ENCODE data around the gene EEF1AKMT4.

The EEF1AKMT4 gene

DNA sequence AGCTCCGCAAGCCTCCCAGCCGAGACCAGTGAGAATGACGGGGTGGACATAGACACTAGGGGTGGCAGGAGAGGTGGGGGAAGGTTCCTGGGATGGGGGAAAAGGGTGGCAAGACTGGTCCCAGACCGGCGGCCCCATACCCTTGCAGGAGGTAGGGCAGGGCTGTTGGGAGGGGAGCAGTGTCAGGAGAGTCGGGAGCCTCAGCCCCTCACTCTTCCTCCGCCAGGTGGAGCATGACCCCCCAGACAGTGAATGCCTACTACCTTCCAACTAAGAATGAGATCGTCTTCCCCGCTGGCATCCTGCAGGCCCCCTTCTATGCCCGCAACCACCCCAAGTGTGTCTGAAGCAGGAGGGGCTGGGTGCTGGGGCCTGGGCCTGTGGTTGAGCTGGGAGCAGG is 40.9 kb downstream of the EEF1AKMT4 start:
- H3K4me1 Mint-ChIP-seq = peaks cover 2% of the 10 kb centered on the region
- H3K4me3 Mint-ChIP-seq = no peak overlapping the region
- H3K36me3 Mint-ChIP-seq = no peaks in the 10 kb centered on the region
- DNase-seq = no peak
- no peaks in the 10 kb centered on the region for H3K9me3 Mint-ChIP-seq
- H3K27me3 Mint-ChIP-seq = peaks cover 53% of the 10 kb centered on the region
- no peak overlapping the region for H3K27ac Mint-ChIP-seq
- CTCF ChIA-PET = interaction anchor here (4.4 kb wide), 1 partner anchor 64 kb away, joined by 43 read pairs; no protein-coding TSS in a partner anchor

DNA sequence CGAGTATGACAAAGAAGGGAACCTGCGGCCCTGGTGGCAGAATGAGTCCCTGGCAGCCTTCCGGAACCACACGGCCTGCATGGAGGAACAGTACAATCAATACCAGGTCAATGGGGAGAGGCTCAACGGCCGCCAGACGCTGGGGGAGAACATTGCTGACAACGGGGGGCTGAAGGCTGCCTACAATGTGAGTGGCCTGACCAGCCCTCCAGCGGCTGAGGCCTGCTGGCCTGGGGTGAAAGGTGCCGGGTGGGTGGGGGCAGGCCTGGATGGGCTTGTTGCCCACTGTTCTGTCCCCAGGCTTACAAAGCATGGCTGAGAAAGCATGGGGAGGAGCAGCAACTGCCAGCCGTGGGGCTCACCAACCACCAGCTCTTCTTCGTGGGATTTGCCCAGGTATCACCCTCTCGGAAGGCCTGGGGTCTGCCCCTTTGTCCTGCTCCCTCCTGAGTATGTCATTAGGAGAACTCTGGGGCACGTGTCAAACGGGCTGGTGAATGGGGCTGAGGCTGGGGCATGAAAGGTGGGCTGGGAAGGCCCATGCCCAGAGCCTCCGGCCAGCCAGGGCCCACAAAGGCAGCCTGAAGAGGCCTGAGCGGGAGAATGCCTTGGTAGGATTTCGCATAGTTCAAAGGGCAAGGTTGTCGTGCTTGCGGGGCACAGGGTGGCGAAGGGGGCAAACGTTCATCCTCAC is 41.7 kb downstream of the EEF1AKMT4 start:
- Mint-ChIP-seq H3K36me3 (no peaks in the 10 kb centered on the region), H3K4me3 (no peak overlapping the region), H3K4me1 (peaks cover 2% of the 10 kb centered on the region), H3K9me3 (no peaks in the 10 kb centered on the region), H3K27me3 (peaks cover 50% of the 10 kb centered on the region), H3K27ac (no peak overlapping the region)
- CTCF ChIA-PET = interaction anchor here (0.6 to 1.8 kb wide), 3 partner anchors 12 to 245 kb away, joined by 3 to 7 read pairs (median 4); no protein-coding TSS in a partner anchor
- no peak for DNase-seq

DNA sequence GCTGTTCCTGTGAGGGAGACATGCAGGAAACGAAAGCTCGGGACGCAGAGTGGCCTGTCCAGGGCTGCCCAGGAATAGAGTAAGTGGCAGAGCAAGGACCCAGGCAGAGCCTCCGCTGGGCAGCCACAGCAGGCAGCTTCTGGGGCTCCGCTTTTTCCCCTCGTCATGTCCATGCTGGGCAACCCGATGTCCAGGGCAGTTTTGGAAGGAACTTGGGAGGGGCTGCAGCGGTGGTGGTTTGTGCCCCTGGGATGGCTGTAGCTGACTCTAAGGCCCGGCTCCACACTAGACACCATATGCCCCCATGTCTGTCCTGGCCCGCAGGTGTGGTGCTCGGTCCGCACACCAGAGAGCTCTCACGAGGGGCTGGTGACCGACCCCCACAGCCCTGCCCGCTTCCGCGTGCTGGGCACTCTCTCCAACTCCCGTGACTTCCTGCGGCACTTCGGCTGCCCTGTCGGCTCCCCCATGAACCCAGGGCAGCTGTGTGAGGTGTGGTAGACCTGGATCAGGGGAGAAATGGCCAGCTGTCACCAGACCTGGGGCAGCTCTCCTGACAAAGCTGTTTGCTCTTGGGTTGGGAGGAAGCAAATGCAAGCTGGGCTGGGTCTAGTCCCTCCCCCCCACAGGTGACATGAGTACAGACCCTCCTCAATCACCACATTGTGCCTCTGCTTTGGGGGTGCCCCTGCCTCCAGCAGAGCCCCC is 42.4 kb downstream of the EEF1AKMT4 start:
- H3K4me3 Mint-ChIP-seq = no peak overlapping the region
- H3K9me3 Mint-ChIP-seq = no peaks in the 10 kb centered on the region
- peaks cover 43% of the 10 kb centered on the region for H3K27me3 Mint-ChIP-seq
- CTCF ChIA-PET = interaction anchor here (0.6 to 1.8 kb wide), 3 partner anchors 12 to 64 kb away, joined by 3 to 7 read pairs (median 4); no protein-coding TSS in a partner anchor
- no peak for DNase-seq
- H3K27ac Mint-ChIP-seq = no peak overlapping the region
- H3K36me3 Mint-ChIP-seq = no peaks in the 10 kb centered on the region
- peaks cover 2% of the 10 kb centered on the region for H3K4me1 Mint-ChIP-seq

DNA sequence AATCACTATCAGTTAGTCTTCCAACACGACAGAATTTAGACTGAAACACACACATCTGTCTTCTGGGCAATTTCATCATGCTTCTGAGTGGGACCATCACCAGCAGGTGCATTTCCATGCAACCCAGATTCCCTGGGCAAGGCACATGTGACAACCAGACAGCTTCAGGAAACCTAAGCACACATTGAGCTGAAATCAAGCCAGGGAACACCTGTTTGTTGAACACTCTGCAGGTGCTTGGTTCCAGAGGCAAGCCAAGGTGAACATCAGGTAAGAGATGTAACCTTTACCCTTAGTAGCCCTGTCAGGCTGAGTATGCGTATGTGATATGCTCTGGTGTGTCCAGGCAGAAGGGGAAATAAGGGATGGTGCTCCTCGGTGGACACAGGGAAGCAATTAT is 46.3 kb downstream of the EEF1AKMT4 start:
- Mint-ChIP-seq H3K27me3 (peaks cover 20% of the 10 kb centered on the region), H3K27ac (no peak overlapping the region), H3K4me1 (peaks cover 21% of the 10 kb centered on the region), H3K9me3 (no peaks in the 10 kb centered on the region), H3K36me3 (peaks cover 10% of the 10 kb centered on the region), H3K4me3 (no peak overlapping the region)
- CTCF ChIA-PET = interaction anchor here (0.6 to 1.3 kb wide), 2 partner anchors 9 to 68 kb away, joined by 3 to 4 read pairs; no protein-coding TSS in a partner anchor
- no peak for DNase-seq

DNA sequence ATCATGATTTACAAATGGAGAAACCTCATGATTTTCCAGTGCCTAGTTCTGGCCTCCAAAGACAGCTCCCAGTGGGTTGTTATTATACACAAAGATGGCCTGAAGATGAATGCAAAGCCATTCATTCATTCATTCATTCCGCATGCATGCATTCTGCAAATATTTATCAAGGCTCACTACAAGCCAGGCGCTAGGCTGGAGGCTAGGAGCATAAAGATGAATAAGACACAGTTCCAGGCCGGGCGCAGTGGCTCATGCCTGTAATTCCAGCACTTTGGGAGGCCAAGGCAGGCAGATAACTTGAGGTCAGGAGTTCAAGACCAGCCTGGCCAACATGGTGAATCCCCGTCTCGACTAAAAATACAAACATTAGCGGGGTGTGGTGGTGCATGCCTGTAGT is 47.1 kb downstream of the EEF1AKMT4 start:
- H3K36me3 Mint-ChIP-seq = peaks cover 17% of the 10 kb centered on the region
- no peak overlapping the region for H3K4me3 Mint-ChIP-seq
- CTCF ChIA-PET = interaction anchor here (0.7 to 1.3 kb wide), 2 partner anchors 69 to 411 kb away, joined by 3 to 4 read pairs; no protein-coding TSS in a partner anchor
- peaks cover 23% of the 10 kb centered on the region for H3K4me1 Mint-ChIP-seq
- no peak for DNase-seq
- H3K9me3 Mint-ChIP-seq = no peaks in the 10 kb centered on the region
- peaks cover 17% of the 10 kb centered on the region for H3K27me3 Mint-ChIP-seq
- no peak overlapping the region for H3K27ac Mint-ChIP-seq

DNA sequence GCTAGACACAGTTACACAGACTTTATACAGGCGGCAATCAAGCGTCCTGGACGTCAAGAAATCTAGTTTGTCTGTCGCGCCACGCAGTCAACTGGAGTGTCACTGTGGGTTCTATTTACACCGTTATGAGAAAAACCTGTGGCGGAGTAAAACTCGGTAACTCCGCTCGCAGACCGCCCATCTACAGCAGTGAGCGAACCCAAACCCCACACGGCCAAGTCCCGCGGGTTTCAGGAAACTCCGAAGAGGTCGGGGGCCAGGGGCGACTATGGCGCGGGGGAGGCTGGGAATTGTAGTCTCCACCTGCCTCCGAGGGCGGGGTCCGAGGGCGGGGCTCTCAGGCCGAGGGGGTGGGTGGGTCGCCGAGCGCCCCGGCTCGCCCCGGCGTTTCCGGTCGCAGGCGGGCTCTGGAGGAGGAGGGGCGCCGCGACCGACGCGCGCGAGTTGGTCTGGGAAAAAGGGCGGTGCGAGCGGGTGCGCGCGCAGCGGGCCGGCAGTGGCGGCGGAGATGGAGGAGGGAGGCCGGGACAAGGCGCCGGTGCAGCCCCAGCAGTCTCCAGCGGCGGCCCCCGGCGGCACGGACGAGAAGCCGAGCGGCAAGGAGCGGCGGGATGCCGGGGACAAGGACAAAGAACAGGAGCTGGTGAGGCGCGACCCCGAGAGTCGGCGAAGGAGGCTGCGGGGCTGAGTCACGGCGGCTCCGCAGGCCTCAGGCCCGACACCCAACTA is 49.5 kb downstream of the EEF1AKMT4 start, which contains the start of gene PSMD2:
Gene PSMD2, plus strand, starts transcription at position 483 of the 729 bp plus-strand sequence. Its CDS starts 26 bp downstream, at position 509.
- Mint-ChIP-seq H3K27me3 (peaks cover 7% of the 10 kb centered on the region), H3K27ac (peak within 1 kb of the TSS; percentile 90), H3K9me3 (no peaks in the 10 kb centered on the region), H3K4me1 (peaks cover 26% of the 10 kb centered on the region), H3K36me3 (peaks cover 32% of the 10 kb centered on the region), H3K4me3 (peak within 1 kb of the TSS; percentile 91)
- CTCF ChIA-PET = interaction anchor here (0.9 to 1.8 kb wide), 2 partner anchors 12 to 72 kb away, joined by 3 to 4 read pairs; no protein-coding TSS in a partner anchor
- peak; percentile 99 for DNase-seq

DNA sequence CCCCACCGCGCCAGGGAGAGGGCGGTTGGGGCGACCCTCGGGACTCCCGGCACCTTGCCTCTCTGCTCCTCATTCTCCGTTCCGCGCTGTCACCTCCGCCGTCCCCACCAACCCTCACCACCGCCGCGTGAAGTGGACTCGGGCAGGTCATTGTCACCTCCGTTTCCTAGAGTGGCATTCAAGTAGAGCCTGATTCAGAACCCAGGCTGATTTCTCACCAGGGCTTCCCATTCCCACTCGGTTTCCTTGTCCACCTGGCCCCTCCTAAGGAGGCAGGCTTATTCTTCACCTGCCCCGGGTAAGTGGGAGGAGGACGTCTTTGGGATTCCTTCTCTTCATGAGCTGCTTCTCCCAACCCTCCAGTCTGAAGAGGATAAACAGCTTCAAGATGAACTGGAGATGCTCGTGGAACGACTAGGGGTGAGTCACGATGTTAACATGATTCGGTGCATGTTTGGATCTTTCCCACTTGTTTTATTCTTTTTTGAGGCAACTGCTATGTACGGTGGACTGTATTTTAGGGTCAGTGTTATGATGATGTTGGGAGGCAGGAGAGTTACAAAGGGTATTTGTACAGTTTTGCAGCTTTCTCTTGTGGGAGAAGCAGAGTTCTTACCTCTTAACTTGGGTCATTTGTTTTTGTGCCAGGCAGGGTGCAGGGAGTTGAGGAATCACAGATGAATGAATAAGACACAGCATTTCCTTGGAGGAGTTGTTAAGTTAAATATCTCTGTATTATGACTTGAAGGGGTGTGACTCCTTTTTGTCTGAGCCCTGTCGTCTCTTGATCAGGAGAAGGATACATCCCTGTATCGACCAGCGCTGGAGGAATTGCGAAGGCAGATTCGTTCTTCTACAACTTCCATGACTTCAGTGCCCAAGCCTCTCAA is 50.3 kb downstream of the EEF1AKMT4 start:
- peaks cover 40% of the 10 kb centered on the region for H3K36me3 Mint-ChIP-seq
- peaks cover 26% of the 10 kb centered on the region for H3K4me1 Mint-ChIP-seq
- no peaks in the 10 kb centered on the region for H3K9me3 Mint-ChIP-seq
- peak overlapping the region; percentile 84 for H3K27ac Mint-ChIP-seq
- H3K4me3 Mint-ChIP-seq = peak overlapping the region; percentile 91
- CTCF ChIA-PET = interaction anchor here (0.9 kb wide), 1 partner anchor 13 kb away, joined by 3 read pairs; no protein-coding TSS in a partner anchor
- peaks cover 4% of the 10 kb centered on the region for H3K27me3 Mint-ChIP-seq
- no peak for DNase-seq

DNA sequence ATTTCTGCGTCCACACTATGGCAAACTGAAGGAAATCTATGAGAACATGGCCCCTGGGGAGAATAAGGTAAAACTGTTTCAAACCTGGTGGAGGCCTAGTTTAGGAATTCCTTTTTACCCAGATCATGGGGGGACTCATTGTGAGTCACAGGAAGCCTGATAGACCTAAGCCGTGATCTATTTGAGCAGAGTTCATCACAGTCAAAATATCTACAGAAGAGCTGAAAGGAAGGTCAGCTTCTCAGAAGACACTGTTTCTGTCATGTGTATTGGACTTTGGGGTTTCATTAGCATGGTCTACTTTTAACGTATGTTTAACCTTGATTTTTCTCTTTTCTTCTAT is 50.9 kb downstream of the EEF1AKMT4 start:
- DNase-seq = no peak
- Mint-ChIP-seq H3K9me3 (no peaks in the 10 kb centered on the region), H3K4me1 (peaks cover 26% of the 10 kb centered on the region), H3K4me3 (peak overlapping the region; percentile 91), H3K36me3 (peaks cover 42% of the 10 kb centered on the region), H3K27ac (no peak overlapping the region), H3K27me3 (no peaks in the 10 kb centered on the region)
- CTCF ChIA-PET = no interaction called here

DNA sequence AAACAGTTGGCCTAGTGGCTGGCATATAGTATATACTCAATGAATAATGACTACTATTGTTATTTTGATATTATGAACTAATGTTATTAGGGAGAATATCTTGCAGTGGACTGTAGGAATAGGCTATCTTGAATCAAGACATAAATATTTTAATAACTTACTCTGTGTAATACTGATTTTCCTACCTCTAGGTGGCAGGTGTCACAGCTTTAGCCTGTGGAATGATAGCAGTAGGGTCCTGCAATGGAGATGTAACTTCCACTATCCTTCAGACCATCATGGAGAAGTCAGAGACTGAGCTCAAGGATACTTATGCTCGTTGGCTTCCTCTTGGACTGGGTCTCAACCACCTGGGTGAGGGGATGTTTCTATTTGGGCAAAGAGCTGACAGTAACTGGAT is 56.1 kb downstream of the EEF1AKMT4 start:
- Mint-ChIP-seq H3K4me1 (peaks cover 6% of the 10 kb centered on the region), H3K27me3 (no peaks in the 10 kb centered on the region), H3K27ac (no peak overlapping the region), H3K36me3 (peaks cover 71% of the 10 kb centered on the region), H3K4me3 (no peak overlapping the region), H3K9me3 (no peaks in the 10 kb centered on the region)
- no peak for DNase-seq
- CTCF ChIA-PET = interaction anchor here (0.7 to 1.3 kb wide), 3 partner anchors 48 to 203 kb away, joined by 3 read pairs; no protein-coding TSS in a partner anchor

DNA sequence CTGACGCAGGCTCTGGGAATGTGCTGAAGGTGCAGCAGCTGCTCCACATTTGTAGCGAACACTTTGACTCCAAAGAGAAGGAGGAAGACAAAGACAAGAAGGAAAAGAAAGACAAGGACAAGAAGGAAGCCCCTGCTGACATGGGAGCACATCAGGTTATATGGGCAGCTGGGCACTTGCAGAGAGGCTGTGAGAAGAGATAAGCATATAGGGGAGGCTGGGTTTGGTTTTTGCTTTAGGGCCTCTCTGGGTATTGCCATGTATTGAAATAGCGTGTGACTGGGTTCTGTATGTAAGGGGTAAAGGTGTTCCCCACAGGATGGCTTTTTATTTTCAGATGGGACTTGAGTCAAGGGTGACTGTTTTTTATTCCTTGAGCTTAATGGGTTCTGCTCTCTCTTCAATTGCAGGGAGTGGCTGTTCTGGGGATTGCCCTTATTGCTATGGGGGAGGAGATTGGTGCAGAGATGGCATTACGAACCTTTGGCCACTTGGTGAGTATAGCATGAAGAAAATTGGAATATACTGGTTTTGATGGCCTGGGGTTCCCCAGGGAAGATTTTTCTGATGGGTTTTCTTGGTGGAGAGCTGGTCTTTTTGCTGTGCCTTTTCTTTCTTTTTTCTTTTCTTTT is 57.0 kb downstream of the EEF1AKMT4 start:
- Mint-ChIP-seq H3K9me3 (no peaks in the 10 kb centered on the region), H3K4me3 (no peak overlapping the region), H3K27me3 (no peaks in the 10 kb centered on the region), H3K4me1 (peaks cover 4% of the 10 kb centered on the region), H3K36me3 (peaks cover 64% of the 10 kb centered on the region), H3K27ac (no peak overlapping the region)
- CTCF ChIA-PET = interaction anchor here (1.0 to 1.3 kb wide), 2 partner anchors 47 to 130 kb away, joined by 3 read pairs; no protein-coding TSS in a partner anchor
- DNase-seq = no peak

DNA sequence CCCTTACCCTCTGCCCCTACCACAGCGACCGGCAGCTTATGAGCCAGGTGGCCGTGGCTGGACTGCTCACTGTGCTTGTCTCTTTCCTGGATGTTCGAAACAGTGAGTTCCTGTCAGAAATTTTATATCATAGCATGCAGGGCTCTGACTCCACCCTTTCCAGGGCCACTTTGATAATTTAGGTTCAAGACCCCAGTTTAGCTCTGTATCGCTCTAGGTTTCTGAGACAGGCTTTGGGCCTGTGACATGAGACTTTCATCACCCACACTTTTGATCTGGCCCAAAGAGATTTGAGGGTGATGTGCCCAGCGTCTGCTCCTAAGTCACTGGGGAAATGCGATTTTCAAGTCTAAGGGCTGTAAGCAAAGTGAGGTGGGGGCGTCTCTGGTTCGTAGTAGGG is 58.4 kb downstream of the EEF1AKMT4 start:
- Mint-ChIP-seq H3K9me3 (no peaks in the 10 kb centered on the region), H3K4me3 (no peak overlapping the region), H3K27ac (no peak overlapping the region), H3K4me1 (no peaks in the 10 kb centered on the region), H3K27me3 (no peaks in the 10 kb centered on the region), H3K36me3 (peaks cover 54% of the 10 kb centered on the region)
- DNase-seq = no peak
- CTCF ChIA-PET = no interaction called here

Measured in activated naive CD4-positive, alpha-beta T cell treated with anti-CD3 and anti-CD28 coated beads, Interleukin-2, amount 10 ng/mL, durations not matched to agents 7 days and 5 days (primary cell).